Measurements from ENCODE around the gene PDS5B. TPM values are rescaled to one million over a fixed set of nuclear protein-coding genes. Genes with fewer than 3 reads are reported as not detected.

PDS5B gene
- total and polyA plus RNA-seq, 9 donors: 30.4 to 52.7 (median 41.4) TPM

DNA sequence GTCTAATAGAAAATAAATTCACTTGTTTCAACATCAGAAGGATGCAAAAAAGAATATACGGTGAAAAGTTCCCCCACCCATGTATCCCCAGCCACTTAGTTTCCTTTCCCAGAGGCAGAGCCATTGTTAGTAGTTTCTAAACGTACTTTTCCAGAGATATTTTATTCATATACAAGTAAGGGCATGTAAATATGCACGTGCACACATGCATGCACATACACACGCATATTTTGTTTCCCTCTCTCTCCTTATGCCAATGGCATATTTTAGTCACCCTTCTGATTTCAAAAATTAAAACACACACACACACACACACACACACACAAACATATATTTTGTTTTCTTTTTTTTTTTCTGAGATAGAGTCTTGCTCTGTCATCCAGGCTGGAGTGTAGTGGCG is 147.4 kb downstream of the PDS5B start:
- Histone ChIP-seq H3K27me3 (ENCODE audit: control insufficient read depth, insufficient read depth, low read length) (no peaks in the 10 kb centered on the region), H3K36me3 (ENCODE audit: control insufficient read depth, insufficient read depth, low read length) (peaks cover 4% of the 10 kb centered on the region), H3K27ac (ENCODE audit: low read length) (no peak overlapping the region), H3K4me1 (ENCODE audit: control insufficient read depth, insufficient read depth, low read length) (no peaks in the 10 kb centered on the region), H3K9me3 (replicated peaks; ENCODE audit: control insufficient read depth, low read depth, low read length) (no peaks in the 10 kb centered on the region), H3K4me3 (ENCODE audit: low read length) (no peak overlapping the region)
- DNase-seq: no peak
- WGBS (ENCODE audit: insufficient coverage): 0% methylated on average over 1 of the region's 5 CpGs

DNA sequence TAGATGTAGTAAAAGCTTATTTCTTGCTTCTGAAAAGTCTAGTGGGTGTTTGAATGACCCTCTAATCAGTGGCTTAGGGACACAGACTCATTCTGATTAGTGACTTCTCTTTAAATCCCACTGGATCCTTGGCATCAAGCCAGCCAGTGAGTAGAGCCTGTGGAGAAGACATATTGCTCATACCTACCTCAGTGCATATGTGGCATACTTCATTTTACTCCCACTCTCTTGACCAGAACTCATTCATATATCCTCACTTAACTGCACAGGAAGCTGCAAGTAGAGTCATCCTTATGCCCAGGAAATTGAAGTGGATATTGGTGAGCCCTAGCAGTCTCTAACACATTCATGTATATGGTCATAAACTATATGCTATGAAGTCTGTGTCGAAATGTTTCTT is 148.3 kb downstream of the PDS5B start:
- no peak overlapping the region for H3K4me3 ChIP-seq (ENCODE audit: low read length)
- H3K9me3 ChIP-seq (replicated peaks; ENCODE audit: control insufficient read depth, low read depth, low read length): no peaks in the 10 kb centered on the region
- DNase-seq: no peak
- peaks cover 4% of the 10 kb centered on the region for H3K36me3 ChIP-seq (ENCODE audit: control insufficient read depth, insufficient read depth, low read length)
- H3K27me3 ChIP-seq (ENCODE audit: control insufficient read depth, insufficient read depth, low read length): no peaks in the 10 kb centered on the region
- no peaks in the 10 kb centered on the region for H3K4me1 ChIP-seq (ENCODE audit: control insufficient read depth, insufficient read depth, low read length)
- WGBS (ENCODE audit: insufficient coverage): no CpG with 5 or more reads among the region's 1 CpG
- H3K27ac ChIP-seq (ENCODE audit: low read length): no peak overlapping the region

DNA sequence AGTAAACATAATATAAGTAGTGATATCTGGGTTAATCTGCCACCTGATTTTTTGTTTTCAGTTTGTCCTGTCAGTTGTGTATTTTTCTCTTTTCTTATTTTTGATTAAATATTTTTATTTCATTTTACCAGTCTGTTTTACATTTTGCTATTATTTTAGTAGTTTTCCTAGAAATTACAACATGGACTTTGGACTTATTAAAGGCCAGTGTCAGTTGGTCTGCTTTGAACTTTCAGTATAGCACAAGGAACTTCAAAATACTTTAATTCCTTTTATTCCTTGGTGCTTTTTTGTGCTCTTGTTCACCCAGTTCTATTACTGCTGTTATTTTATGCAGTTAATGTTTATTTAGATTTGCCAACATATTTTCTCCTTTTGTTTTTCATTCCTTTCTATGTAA is 149.6 kb downstream of the PDS5B start:
- Histone ChIP-seq H3K36me3 (ENCODE audit: control insufficient read depth, insufficient read depth, low read length) (peaks cover 4% of the 10 kb centered on the region), H3K27ac (ENCODE audit: low read length) (no peak overlapping the region)
- DNase-seq: no peak

DNA sequence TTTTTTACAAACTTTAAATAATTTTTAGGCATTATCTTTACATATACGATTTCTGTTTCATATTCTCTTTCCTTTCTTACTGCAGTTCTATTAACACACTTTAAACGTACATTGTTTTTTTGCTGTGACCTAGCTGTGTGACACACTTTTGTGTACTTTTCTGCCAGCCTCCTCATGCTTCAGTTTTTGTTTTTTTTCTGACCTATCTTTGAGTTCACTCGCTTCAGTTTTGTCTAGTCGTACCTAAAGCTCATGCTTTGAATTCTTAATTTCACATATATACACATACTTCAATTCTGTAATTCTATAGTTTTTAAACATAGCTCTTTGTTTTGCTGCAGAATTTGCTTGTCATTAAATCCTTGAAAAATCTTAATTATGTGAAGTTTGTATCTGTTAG is 150.4 kb downstream of the PDS5B start:
- Histone ChIP-seq H3K4me1 (ENCODE audit: control insufficient read depth, insufficient read depth, low read length) (no peaks in the 10 kb centered on the region), H3K4me3 (ENCODE audit: low read length) (no peak overlapping the region), H3K36me3 (ENCODE audit: control insufficient read depth, insufficient read depth, low read length) (peaks cover 4% of the 10 kb centered on the region), H3K9me3 (replicated peaks; ENCODE audit: control insufficient read depth, low read depth, low read length) (no peaks in the 10 kb centered on the region), H3K27ac (ENCODE audit: low read length) (no peak overlapping the region), H3K27me3 (ENCODE audit: control insufficient read depth, insufficient read depth, low read length) (no peaks in the 10 kb centered on the region)
- DNase-seq: no peak
- 90% methylated on average over 2 of the region's 4 CpGs for WGBS (ENCODE audit: insufficient coverage)

More for the DNA sequence above, 149.6 kb downstream of the PDS5B start:
- H3K4me3 ChIP-seq (ENCODE audit: low read length): no peak overlapping the region
- H3K4me1 ChIP-seq (ENCODE audit: control insufficient read depth, insufficient read depth, low read length): no peaks in the 10 kb centered on the region
- H3K27me3 ChIP-seq (ENCODE audit: control insufficient read depth, insufficient read depth, low read length): no peaks in the 10 kb centered on the region
- H3K9me3 ChIP-seq (replicated peaks; ENCODE audit: control insufficient read depth, low read depth, low read length): no peaks in the 10 kb centered on the region

DNA sequence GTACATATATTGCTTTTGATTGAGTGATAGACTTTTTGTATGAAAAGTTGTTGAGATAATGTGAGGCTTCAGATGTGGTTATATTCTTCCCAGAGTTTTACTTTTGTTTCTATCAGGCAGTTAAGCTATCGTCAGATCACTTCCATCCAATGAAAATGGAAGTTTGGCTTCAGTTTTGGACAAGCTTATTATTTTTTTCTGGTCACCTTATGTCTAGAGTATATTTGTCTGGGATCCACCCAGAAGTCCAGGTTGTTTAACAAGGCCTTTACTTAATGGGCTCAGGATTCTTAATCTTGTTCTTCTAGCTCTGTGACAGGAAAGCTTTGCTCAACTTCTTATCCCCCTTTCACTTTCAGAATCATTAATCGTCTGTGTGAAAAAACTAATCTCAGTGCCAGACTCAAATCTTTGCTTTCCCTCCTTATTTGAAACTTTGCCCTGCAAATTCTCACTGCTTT is 150.9 kb downstream of the PDS5B start:
- H3K4me1 ChIP-seq (ENCODE audit: control insufficient read depth, insufficient read depth, low read length): no peaks in the 10 kb centered on the region
- H3K4me3 ChIP-seq (ENCODE audit: low read length): no peak overlapping the region
- no CpG with 5 or more reads among the region's 2 CpGs for WGBS (ENCODE audit: insufficient coverage)
- peaks cover 4% of the 10 kb centered on the region for H3K36me3 ChIP-seq (ENCODE audit: control insufficient read depth, insufficient read depth, low read length)
- no peaks in the 10 kb centered on the region for H3K9me3 ChIP-seq (replicated peaks; ENCODE audit: control insufficient read depth, low read depth, low read length)
- peak overlapping the region; percentile 29 for H3K27ac ChIP-seq (ENCODE audit: low read length)
- DNase-seq: no peak
- no peaks in the 10 kb centered on the region for H3K27me3 ChIP-seq (ENCODE audit: control insufficient read depth, insufficient read depth, low read length)

DNA sequence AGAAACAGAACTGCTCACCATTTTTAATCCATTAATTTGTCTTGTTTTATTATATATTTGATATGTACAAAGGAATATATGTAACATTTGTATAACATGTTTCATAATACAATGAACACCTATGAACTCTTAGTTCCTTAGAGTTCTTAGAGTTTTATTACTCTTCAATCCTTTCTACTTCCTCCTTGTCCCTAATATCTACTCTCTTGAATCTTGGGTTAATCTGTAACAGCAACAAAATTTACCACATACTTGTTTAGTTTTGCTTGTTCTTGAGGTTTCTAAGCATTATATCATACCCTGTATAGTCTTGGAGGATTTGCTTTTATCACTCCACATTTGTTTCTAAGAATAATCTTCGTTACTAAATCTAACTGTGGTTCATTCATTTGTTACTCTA is 151.4 kb downstream of the PDS5B start:
- H3K4me3 ChIP-seq (ENCODE audit: low read length): no peak overlapping the region
- no CpG with 5 or more reads among the region's 1 CpG for WGBS (ENCODE audit: insufficient coverage)

DNA sequence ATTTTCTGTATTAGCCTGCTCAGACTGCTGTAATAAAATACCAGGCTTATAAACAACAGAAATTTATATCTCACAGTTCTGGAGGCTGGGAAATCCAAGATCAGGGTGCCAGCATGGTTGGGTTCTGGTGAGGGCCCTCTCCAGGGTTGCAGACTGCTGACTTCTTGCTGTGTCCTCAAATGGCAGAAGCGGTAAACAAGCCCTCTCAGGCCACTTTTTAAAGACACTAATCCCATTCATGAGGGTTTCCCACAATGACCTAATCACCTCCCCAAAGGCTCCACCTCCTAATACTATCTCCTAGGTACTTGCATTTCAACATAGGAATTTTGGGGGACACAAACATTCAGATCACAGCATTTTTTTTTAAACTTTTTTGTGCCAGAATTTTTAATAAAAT is 159.3 kb downstream of the PDS5B start:
- no peak for DNase-seq
- Histone ChIP-seq H3K27me3 (ENCODE audit: control insufficient read depth, insufficient read depth, low read length) (no peaks in the 10 kb centered on the region), H3K27ac (ENCODE audit: low read length) (no peak overlapping the region), H3K9me3 (replicated peaks; ENCODE audit: control insufficient read depth, low read depth, low read length) (no peaks in the 10 kb centered on the region), H3K4me1 (ENCODE audit: control insufficient read depth, insufficient read depth, low read length) (no peaks in the 10 kb centered on the region), H3K36me3 (ENCODE audit: control insufficient read depth, insufficient read depth, low read length) (peaks cover 4% of the 10 kb centered on the region), H3K4me3 (ENCODE audit: low read length) (no peak overlapping the region)
- WGBS (ENCODE audit: insufficient coverage): 100% methylated on average over 1 of the region's 1 CpG

More for the DNA sequence above, 151.4 kb downstream of the PDS5B start:
- Histone ChIP-seq H3K36me3 (ENCODE audit: control insufficient read depth, insufficient read depth, low read length) (peaks cover 4% of the 10 kb centered on the region), H3K27ac (ENCODE audit: low read length) (no peak overlapping the region), H3K4me1 (ENCODE audit: control insufficient read depth, insufficient read depth, low read length) (no peaks in the 10 kb centered on the region), H3K9me3 (replicated peaks; ENCODE audit: control insufficient read depth, low read depth, low read length) (no peaks in the 10 kb centered on the region), H3K27me3 (ENCODE audit: control insufficient read depth, insufficient read depth, low read length) (no peaks in the 10 kb centered on the region)
- DNase-seq: no peak

DNA sequence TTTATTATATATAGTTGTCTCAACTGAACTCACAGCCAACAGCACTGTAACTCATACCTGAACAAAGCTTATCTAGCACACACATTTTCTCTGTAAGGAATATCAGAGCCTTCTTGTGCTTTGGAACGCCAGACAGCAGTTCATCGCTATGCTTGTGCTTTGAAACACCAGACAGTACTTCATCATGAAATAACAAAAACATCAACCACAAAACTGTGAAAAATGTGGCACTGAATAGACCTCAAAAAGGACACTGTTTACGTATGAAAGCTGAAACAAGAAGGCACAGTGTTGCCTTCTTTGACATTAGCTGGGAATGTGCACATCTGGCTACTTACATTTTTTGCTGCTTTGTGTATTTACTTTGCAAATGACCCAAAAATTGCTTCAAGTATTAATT is 160.2 kb downstream of the PDS5B start:
- Histone ChIP-seq H3K4me3 (ENCODE audit: low read length) (no peak overlapping the region), H3K9me3 (replicated peaks; ENCODE audit: control insufficient read depth, low read depth, low read length) (no peaks in the 10 kb centered on the region), H3K27ac (ENCODE audit: low read length) (no peak overlapping the region), H3K36me3 (ENCODE audit: control insufficient read depth, insufficient read depth, low read length) (peaks cover 8% of the 10 kb centered on the region), H3K27me3 (ENCODE audit: control insufficient read depth, insufficient read depth, low read length) (no peaks in the 10 kb centered on the region), H3K4me1 (ENCODE audit: control insufficient read depth, insufficient read depth, low read length) (no peaks in the 10 kb centered on the region)
- 75% methylated on average over 2 of the region's 3 CpGs for WGBS (ENCODE audit: insufficient coverage)
- DNase-seq: no peak

DNA sequence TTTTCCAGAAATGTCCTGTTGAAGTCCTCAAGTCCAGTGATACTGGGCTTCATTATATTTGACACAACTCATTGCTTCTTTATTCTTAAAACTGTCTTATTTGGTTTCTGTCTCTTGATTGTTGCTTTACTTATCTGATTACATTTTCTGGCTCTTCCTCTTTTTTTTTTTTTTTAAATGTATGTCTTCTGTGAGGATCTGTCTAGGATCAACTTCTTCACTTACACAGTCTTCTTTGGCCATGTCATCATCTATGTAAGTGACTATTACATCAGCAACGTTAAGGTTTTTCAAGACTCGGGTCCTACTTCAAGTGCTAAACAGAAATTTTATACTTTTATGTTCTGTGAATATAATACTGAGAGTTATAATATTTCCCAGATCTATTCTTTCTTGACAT is 162.1 kb downstream of the PDS5B start:
- Histone ChIP-seq H3K9me3 (replicated peaks; ENCODE audit: control insufficient read depth, low read depth, low read length) (no peaks in the 10 kb centered on the region), H3K4me1 (ENCODE audit: control insufficient read depth, insufficient read depth, low read length) (no peaks in the 10 kb centered on the region), H3K36me3 (ENCODE audit: control insufficient read depth, insufficient read depth, low read length) (peaks cover 9% of the 10 kb centered on the region), H3K27me3 (ENCODE audit: control insufficient read depth, insufficient read depth, low read length) (no peaks in the 10 kb centered on the region), H3K27ac (ENCODE audit: low read length) (no peak overlapping the region), H3K4me3 (ENCODE audit: low read length) (no peak overlapping the region)
- WGBS (ENCODE audit: insufficient coverage): no CpG with 5 or more reads among the region's 2 CpGs
- no peak for DNase-seq

DNA sequence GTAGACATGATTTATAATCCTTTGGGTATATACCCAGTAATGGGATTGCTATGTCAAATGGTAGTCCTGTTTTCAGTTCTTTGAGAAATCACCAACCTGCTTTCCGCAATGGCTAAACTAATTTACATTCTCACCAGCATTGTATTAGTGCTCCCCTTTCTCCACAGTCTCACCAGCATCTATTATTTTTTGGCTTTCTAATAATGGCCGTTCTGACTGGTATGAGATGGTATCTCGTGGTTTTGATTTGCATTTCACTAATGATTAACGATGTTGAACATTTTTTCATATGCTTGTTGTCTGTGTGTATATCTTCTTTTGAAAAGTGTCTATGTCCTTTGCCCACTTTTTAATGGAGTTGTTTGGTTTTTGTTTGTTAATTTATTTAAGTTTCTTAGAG is 165.1 kb downstream of the PDS5B start:
- no peaks in the 10 kb centered on the region for H3K4me1 ChIP-seq (ENCODE audit: control insufficient read depth, insufficient read depth, low read length)
- no CpG with 5 or more reads among the region's 4 CpGs for WGBS (ENCODE audit: insufficient coverage)
- no peak overlapping the region for H3K27ac ChIP-seq (ENCODE audit: low read length)
- H3K36me3 ChIP-seq (ENCODE audit: control insufficient read depth, insufficient read depth, low read length): peaks cover 9% of the 10 kb centered on the region
- no peaks in the 10 kb centered on the region for H3K9me3 ChIP-seq (replicated peaks; ENCODE audit: control insufficient read depth, low read depth, low read length)
- DNase-seq: no peak
- H3K27me3 ChIP-seq (ENCODE audit: control insufficient read depth, insufficient read depth, low read length): no peaks in the 10 kb centered on the region
- no peak overlapping the region for H3K4me3 ChIP-seq (ENCODE audit: low read length)

DNA sequence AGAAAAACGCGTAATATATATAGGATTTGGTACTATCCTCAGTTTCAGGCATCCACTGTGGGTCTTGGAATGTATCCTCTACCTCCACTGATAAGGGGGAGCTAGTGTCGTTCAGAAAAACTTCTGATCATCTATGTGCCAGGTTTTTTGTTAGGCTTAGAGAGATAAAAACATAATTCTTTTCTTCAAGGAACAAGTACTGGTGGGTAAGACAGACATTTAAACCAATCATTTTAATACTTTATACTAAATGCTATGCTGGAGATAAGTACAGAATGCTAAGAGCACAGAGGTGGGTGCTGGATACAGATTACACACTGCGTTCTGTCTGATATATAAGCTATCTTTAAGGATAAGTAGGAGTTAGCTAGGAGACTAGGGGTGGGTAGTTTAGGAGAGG is 166.1 kb downstream of the PDS5B start:
- 100% methylated on average over 1 of the region's 4 CpGs for WGBS (ENCODE audit: insufficient coverage)
- Histone ChIP-seq H3K36me3 (ENCODE audit: control insufficient read depth, insufficient read depth, low read length) (peaks cover 6% of the 10 kb centered on the region), H3K27me3 (ENCODE audit: control insufficient read depth, insufficient read depth, low read length) (no peaks in the 10 kb centered on the region), H3K9me3 (replicated peaks; ENCODE audit: control insufficient read depth, low read depth, low read length) (no peaks in the 10 kb centered on the region), H3K4me3 (ENCODE audit: low read length) (no peak overlapping the region), H3K27ac (ENCODE audit: low read length) (no peak overlapping the region), H3K4me1 (ENCODE audit: control insufficient read depth, insufficient read depth, low read length) (no peaks in the 10 kb centered on the region)
- no peak for DNase-seq
